ENCODE data around the gene ZBTB20. TPM values are rescaled to one million over a fixed set of nuclear protein-coding genes. Genes with fewer than 3 reads are reported as not detected.

The ZBTB20 gene
- total RNA-seq, 1 experiment from 2014 or later: 3.7 TPM

DNA sequence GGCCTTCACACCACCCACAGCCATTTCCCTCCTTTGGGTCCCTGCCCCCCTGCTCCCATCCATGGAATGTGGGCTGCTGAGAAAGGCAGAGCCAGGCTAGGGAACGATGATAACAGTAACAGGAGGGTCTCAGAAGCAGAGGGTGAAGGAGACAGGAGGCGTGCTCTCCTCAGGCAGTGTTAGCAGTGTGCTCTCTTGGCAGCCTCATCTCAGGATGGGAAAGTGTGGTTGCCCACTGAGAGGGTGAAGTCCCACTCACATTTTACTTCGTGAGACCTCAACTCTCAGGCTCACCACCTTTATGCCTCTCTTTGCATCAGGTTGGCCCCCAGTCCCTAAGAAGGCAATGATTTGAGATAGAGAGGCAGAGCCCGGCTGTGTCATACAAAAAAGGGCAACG lies 828.8 kb downstream of the ZBTB20 start:
- Histone ChIP-seq H3K9ac (ENCODE audit: low read length) (no peak overlapping the region), H2AFZ (ENCODE audit: low read length) (no peak overlapping the region), H3K36me3 (ENCODE audit: low read depth, low read length) (no peaks in the 10 kb centered on the region), H3K27ac (ENCODE audit: low read length) (no peak overlapping the region), H3K9me2 (replicated peaks; ENCODE audit: low read length) (no peaks in the 10 kb centered on the region), H4K20me1 (ENCODE audit: low read length) (no peaks in the 10 kb centered on the region), H3K4me3 (ENCODE audit: low read length) (no peak overlapping the region), H3K79me2 (ENCODE audit: low read length) (no peaks in the 10 kb centered on the region), H3K4me1 (ENCODE audit: insufficient read depth, low read length) (0 out of 2 replicates have a peak, but pooled peaks cover 5% of the 10 kb centered on the region), H3K4me2 (ENCODE audit: low read length) (no peak overlapping the region), H3K9me3 (ENCODE audit: low read length) (no peaks in the 10 kb centered on the region), H3K27me3 (ENCODE audit: low read length) (no peaks in the 10 kb centered on the region), H3F3A (ENCODE audit: low read length, unreplicated experiment) (no peaks in the 10 kb centered on the region)
- no peak for ATAC-seq
- BruUV-seq (replicated peaks): no TSS peak
- intact Hi-C loops (cut with micrococcal nuclease): no loop called here
- ChIA-PET POLR2A (ENCODE audit: unreplicated experiment) (no interaction called here), CTCF (no interaction called here)
- TF ChIP-seq EZH2phosphoT487 (IDR thresholded peaks at IDR 0.05; ENCODE audit: borderline replicate concordance, low read length): no peak
- no peak for TF ChIP-seq EZH2 (IDR thresholded peaks at IDR 0.05; ENCODE audit: low read length, unreplicated experiment)
- TF ChIP-seq, protein P1, sequence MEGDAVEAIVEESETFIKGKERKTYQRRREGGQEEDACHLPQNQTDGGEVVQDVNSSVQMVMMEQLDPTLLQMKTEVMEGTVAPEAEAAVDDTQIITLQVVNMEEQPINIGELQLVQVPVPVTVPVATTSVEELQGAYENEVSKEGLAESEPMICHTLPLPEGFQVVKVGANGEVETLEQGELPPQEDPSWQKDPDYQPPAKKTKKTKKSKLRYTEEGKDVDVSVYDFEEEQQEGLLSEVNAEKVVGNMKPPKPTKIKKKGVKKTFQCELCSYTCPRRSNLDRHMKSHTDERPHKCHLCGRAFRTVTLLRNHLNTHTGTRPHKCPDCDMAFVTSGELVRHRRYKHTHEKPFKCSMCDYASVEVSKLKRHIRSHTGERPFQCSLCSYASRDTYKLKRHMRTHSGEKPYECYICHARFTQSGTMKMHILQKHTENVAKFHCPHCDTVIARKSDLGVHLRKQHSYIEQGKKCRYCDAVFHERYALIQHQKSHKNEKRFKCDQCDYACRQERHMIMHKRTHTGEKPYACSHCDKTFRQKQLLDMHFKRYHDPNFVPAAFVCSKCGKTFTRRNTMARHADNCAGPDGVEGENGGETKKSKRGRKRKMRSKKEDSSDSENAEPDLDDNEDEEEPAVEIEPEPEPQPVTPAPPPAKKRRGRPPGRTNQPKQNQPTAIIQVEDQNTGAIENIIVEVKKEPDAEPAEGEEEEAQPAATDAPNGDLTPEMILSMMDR (conservative IDR thresholded peaks at IDR 0.05; ENCODE audit: low read depth, low read length): no peak
- no peak for DNase-seq

DNA sequence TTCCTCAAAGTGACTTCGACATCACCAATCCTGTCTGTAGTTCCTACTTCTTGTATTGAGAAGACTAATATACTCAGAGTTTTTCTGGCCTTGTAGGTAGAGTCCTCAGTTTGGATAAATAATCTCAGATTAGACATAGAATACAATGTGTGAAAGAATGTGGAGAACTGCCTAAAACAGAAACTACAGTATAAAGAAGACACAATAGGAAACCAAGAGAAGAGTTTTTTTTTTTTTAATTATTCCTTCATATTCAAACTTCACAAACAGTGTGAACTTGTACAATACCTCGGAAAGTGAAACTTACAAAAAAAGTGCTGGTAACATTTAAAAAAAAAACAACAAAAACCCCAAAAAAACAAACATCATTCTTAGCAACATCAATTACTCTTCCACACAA lies 832.8 kb downstream of the ZBTB20 start:
- Histone ChIP-seq H3K79me2 (ENCODE audit: low read length) (no peaks in the 10 kb centered on the region), H3K9ac (ENCODE audit: low read length) (no peak overlapping the region), H4K20me1 (ENCODE audit: low read length) (no peaks in the 10 kb centered on the region), H3F3A (ENCODE audit: low read length, unreplicated experiment) (no peaks in the 10 kb centered on the region), H3K4me2 (ENCODE audit: low read length) (no peak overlapping the region), H3K27ac (ENCODE audit: low read length) (no peak overlapping the region), H3K9me3 (ENCODE audit: low read length) (no peaks in the 10 kb centered on the region), H3K36me3 (ENCODE audit: low read depth, low read length) (no peaks in the 10 kb centered on the region), H3K27me3 (ENCODE audit: low read length) (no peaks in the 10 kb centered on the region), H2AFZ (ENCODE audit: low read length) (no peak overlapping the region), H3K9me2 (replicated peaks; ENCODE audit: low read length) (no peaks in the 10 kb centered on the region), H3K4me1 (ENCODE audit: insufficient read depth, low read length) (no peaks in the 10 kb centered on the region), H3K4me3 (ENCODE audit: low read length) (no peak overlapping the region)
- DNase-seq (no peak), ATAC-seq (no peak)
- TF ChIP-seq EZH2 (IDR thresholded peaks at IDR 0.05; ENCODE audit: low read length, unreplicated experiment) (no peak), EZH2phosphoT487 (IDR thresholded peaks at IDR 0.05; ENCODE audit: borderline replicate concordance, low read length) (no peak)
- TF ChIP-seq, protein P1 (conservative IDR thresholded peaks at IDR 0.05; ENCODE audit: low read depth, low read length): no peak
- ChIA-PET CTCF (no interaction called here), POLR2A (ENCODE audit: unreplicated experiment) (no interaction called here)
- no TSS peak for BruUV-seq (replicated peaks)
- intact Hi-C loops (cut with micrococcal nuclease): no loop called here

DNA sequence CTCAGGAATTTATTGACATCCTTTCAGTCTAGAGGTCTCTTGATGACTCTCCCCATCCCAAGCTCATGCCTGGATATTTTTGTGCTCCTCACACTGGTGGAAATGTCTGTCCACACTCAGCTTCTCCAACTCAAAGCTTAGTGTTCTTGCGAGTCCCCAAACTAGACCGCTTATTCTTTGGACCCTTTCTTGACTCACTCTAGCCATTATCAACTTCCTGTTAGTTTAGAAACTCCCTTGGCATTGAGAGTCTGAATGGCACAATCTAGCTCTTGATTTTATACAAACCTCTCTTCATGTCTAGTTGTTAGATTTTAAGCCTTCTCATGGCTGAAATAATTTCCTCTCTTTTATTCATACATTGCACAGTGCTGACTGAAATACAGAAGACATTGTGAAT lies 833.7 kb downstream of the ZBTB20 start:
- Histone ChIP-seq H3K36me3 (ENCODE audit: low read depth, low read length) (no peaks in the 10 kb centered on the region), H3K27me3 (ENCODE audit: low read length) (no peaks in the 10 kb centered on the region), H3K4me1 (ENCODE audit: insufficient read depth, low read length) (no peaks in the 10 kb centered on the region), H3K9ac (ENCODE audit: low read length) (no peak overlapping the region), H2AFZ (ENCODE audit: low read length) (no peak overlapping the region), H3K9me2 (replicated peaks; ENCODE audit: low read length) (no peaks in the 10 kb centered on the region), H3F3A (ENCODE audit: low read length, unreplicated experiment) (no peaks in the 10 kb centered on the region), H3K4me3 (ENCODE audit: low read length) (no peak overlapping the region), H3K4me2 (ENCODE audit: low read length) (no peak overlapping the region), H3K9me3 (ENCODE audit: low read length) (no peaks in the 10 kb centered on the region), H3K79me2 (ENCODE audit: low read length) (no peaks in the 10 kb centered on the region), H3K27ac (ENCODE audit: low read length) (no peak overlapping the region), H4K20me1 (ENCODE audit: low read length) (no peaks in the 10 kb centered on the region)
- ChIA-PET POLR2A (ENCODE audit: unreplicated experiment) (no interaction called here), CTCF (no interaction called here)
- TF ChIP-seq, protein P1 (conservative IDR thresholded peaks at IDR 0.05; ENCODE audit: low read depth, low read length): no peak
- TF ChIP-seq EZH2 (IDR thresholded peaks at IDR 0.05; ENCODE audit: low read length, unreplicated experiment) (no peak), EZH2phosphoT487 (IDR thresholded peaks at IDR 0.05; ENCODE audit: borderline replicate concordance, low read length) (no peak)
- no TSS peak for BruUV-seq (replicated peaks)
- intact Hi-C loops (cut with micrococcal nuclease): no loop called here
- DNase-seq (no peak), ATAC-seq (no peak)

Data from PC-3 (cell line).